ENCODE data around the gene P2RY2. TPM values are rescaled to one million over a fixed set of nuclear protein-coding genes. Genes with fewer than 3 reads are reported as not detected.

P2RY2 gene
- total RNA-seq, 1 donor from 2014 or later = 0.96 TPM

DNA sequence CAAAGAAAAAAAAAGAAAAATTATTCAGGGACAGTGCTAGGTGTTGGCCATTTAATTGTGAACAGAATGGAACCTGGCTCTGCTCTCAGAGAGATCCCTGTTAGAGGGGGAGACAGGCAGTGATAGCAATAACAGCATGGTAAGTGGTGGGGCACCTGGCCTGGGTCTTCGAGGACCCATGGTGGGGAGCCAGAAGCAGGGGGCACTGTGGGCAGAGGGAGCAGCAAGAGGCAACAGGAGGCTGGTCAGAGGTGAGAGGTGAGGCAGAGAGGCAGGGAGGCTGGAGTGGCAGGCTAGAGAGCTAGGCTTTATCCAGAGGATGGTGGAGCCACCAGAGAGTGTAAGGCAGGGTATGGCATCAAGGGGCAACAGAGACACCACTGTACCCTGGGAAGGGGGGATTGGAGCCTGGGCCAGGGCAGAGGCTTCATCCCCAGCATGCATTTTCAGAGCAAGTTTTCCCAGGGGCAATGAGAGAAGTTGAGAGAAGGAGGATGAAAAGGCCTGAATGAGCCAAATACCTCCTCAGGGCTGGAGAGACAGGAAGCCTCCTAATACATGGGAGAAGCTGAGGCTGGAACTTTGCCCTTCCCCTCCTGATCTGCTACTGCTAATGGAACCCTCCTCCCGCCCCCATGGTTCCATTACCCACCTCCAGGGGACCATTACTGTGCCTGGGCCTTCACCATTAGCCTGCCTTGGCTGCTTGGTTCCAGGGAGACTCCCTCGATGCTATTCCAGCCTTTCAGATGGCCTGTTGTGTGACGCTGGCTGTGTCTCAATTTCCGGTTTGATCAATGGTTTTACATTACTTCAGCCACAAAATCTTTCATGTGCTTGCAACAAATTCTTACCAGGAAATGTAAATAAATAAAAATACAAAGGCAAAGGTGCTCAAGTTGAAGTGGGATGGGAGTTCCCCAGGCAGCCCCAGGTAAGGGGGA is 2.6 kb upstream of the P2RY2 start:
- no peaks in the 10 kb centered on the region for H3K36me3 Mint-ChIP-seq (ENCODE audit: insufficient read depth)
- H3K4me1 Mint-ChIP-seq (ENCODE audit: low read depth) = peaks cover 11% of the 10 kb centered on the region
- DNase-seq (ENCODE audit: low spot score, unreplicated experiment) = no peak
- TF ChIP-seq, protein P1, sequence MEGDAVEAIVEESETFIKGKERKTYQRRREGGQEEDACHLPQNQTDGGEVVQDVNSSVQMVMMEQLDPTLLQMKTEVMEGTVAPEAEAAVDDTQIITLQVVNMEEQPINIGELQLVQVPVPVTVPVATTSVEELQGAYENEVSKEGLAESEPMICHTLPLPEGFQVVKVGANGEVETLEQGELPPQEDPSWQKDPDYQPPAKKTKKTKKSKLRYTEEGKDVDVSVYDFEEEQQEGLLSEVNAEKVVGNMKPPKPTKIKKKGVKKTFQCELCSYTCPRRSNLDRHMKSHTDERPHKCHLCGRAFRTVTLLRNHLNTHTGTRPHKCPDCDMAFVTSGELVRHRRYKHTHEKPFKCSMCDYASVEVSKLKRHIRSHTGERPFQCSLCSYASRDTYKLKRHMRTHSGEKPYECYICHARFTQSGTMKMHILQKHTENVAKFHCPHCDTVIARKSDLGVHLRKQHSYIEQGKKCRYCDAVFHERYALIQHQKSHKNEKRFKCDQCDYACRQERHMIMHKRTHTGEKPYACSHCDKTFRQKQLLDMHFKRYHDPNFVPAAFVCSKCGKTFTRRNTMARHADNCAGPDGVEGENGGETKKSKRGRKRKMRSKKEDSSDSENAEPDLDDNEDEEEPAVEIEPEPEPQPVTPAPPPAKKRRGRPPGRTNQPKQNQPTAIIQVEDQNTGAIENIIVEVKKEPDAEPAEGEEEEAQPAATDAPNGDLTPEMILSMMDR (IDR thresholded peaks at IDR 0.05; ENCODE audit: unreplicated experiment) = no peak
- no peak overlapping the region for H3K4me3 Mint-ChIP-seq (ENCODE audit: low read depth)
- peaks cover 45% of the 10 kb centered on the region for H3K27me3 Mint-ChIP-seq
- H3K9me3 Mint-ChIP-seq (ENCODE audit: low read depth) = no peaks in the 10 kb centered on the region
- H3K27ac Mint-ChIP-seq = no peak overlapping the region

DNA sequence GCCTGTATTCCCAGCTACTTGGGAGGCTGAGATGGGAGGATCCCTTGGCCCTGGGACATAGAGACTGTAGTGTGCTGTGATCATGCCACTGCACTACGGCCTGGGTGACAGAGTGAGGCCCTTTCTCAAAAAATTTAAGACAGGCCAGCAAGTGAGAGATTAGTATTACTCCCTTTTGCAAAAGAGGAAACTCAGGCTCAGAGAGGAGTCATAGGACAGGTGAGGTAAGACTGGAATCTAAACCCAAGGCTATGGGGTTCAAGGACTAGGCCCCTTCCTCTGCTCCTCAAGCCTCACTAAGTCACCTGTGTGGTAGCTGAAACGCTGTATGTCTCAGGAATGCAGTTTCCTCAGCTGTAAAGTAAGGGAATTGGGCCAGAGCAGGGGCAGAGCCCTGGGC is 1.6 kb upstream of the P2RY2 start:
- Mint-ChIP-seq H3K27me3 (peaks cover 51% of the 10 kb centered on the region), H3K27ac (no peak overlapping the region), H3K4me3 (ENCODE audit: low read depth) (no peak overlapping the region), H3K4me1 (ENCODE audit: low read depth) (peaks cover 11% of the 10 kb centered on the region), H3K36me3 (ENCODE audit: insufficient read depth) (no peaks in the 10 kb centered on the region), H3K9me3 (ENCODE audit: low read depth) (no peaks in the 10 kb centered on the region)
- TF ChIP-seq, protein P1 (IDR thresholded peaks at IDR 0.05; ENCODE audit: unreplicated experiment) = no peak
- DNase-seq (ENCODE audit: low spot score, unreplicated experiment) = no peak

DNA sequence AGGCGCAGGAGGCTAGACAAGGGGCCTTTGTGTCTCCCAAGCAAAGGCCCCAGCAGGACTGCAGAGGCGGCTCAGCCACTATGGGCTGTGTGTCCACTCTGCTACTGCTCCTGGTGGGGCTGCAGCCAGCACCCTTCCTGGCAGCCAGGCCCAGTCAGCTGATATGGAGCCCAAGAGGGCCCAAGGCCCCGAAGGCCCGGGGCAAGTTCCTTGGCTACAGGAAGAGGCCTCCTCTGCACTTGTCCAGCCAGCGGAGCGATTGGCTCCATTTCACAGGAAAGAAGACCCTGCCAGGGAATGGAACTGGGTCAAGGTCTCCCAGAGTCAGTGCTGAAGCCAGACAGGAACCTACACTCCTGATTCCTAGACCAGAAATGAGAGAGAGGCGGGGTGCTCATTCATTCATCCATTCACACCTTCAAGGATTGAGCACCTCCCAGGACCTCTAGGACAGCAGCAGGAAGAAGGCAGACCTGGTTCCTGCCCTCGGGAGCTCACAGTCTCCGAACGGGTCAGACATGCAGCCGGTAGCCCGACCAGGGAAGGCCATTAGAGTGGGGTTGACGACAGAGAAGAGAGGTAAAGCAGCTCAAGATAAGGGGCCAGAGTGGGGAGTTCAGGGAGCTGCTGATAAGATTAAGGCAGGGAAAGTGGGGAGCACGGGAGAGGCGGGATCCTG is 811 bp upstream of the P2RY2 start:
- Mint-ChIP-seq H3K36me3 (ENCODE audit: insufficient read depth) (no peaks in the 10 kb centered on the region), H3K4me1 (ENCODE audit: low read depth) (peaks cover 11% of the 10 kb centered on the region), H3K27me3 (peaks cover 52% of the 10 kb centered on the region), H3K27ac (no peak overlapping the region), H3K4me3 (ENCODE audit: low read depth) (peak overlapping the region; percentile 69), H3K9me3 (ENCODE audit: low read depth) (no peaks in the 10 kb centered on the region)
- TF ChIP-seq, protein P1 (IDR thresholded peaks at IDR 0.05; ENCODE audit: unreplicated experiment) = no peak
- DNase-seq (ENCODE audit: low spot score, unreplicated experiment) = no peak

DNA sequence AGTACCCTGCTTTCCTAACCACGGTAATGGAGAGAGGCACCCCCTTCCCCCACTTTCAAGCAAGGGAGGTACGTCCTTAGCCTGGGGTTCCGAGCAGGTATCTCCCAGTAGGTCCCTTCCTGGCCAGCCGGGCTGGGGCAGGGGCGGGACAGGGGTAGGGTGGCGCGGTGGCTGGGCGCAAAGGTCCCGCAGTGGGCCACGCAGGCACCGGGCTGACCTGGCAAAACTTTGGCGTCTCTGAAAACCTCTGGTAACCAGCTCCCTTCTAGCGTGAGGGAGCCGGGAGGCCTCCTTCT is 323 bp upstream of the P2RY2 start:
- Mint-ChIP-seq H3K4me1 (ENCODE audit: low read depth) (peaks cover 11% of the 10 kb centered on the region), H3K36me3 (ENCODE audit: insufficient read depth) (no peaks in the 10 kb centered on the region), H3K27ac (no peak overlapping the region), H3K27me3 (peaks cover 55% of the 10 kb centered on the region), H3K4me3 (ENCODE audit: low read depth) (peak overlapping the region; percentile 72), H3K9me3 (ENCODE audit: low read depth) (no peaks in the 10 kb centered on the region)
- no peak for DNase-seq (ENCODE audit: low spot score, unreplicated experiment)
- TF ChIP-seq, protein P1 (IDR thresholded peaks at IDR 0.05; ENCODE audit: unreplicated experiment) = no peak

DNA sequence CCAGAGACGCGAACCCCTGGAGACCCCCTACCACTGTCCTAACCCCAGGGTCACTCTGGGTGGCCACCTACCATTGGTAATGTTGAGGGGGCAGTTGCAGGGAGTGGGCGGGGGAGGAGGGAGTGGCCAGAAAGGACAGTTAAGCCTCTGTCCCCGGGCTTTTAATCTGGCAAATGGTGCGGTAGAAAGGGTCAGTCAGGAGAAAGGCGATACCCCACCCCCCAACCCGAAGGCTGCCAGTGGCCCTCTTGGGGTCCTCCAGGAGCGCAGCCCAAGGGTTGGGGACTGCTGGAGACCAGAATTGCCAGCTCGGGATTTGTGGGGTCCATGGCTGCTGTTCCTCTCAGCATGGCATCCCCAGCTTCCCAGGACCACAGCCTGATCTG is 742 bp downstream of the P2RY2 start:
- Mint-ChIP-seq H3K4me1 (ENCODE audit: low read depth) (peaks cover 8% of the 10 kb centered on the region), H3K27me3 (peaks cover 56% of the 10 kb centered on the region)

More for the DNA sequence above, 742 bp downstream of the P2RY2 start:
- no peak overlapping the region for H3K27ac Mint-ChIP-seq
- no peaks in the 10 kb centered on the region for H3K36me3 Mint-ChIP-seq (ENCODE audit: insufficient read depth)
- no peaks in the 10 kb centered on the region for H3K9me3 Mint-ChIP-seq (ENCODE audit: low read depth)
- TF ChIP-seq, protein P1 (IDR thresholded peaks at IDR 0.05; ENCODE audit: unreplicated experiment) = no peak
- no peak for DNase-seq (ENCODE audit: low spot score, unreplicated experiment)
- peak overlapping the region; percentile 72 for H3K4me3 Mint-ChIP-seq (ENCODE audit: low read depth)

Measured in progenitor cell of endocrine pancreas (in vitro differentiated cells).